Mesodermal cell (in vitro differentiated cells): Measurements from ENCODE around the gene SF3B4.
"Not testable (repeated sequence)": the region's sequence is repeated elsewhere in the genome, so short reads cannot be mapped to it uniquely, and the experiment has no call there.

Experiments used
- H3K27ac ChIP-seq: 2 replicates; pipeline ENCODE4 v1.7.0; 2013; ENCODE audit warnings: mild to moderate bottlenecking, low read depth, low read length, moderate library complexity; ENCODE audit not compliant: severe bottlenecking
- H3K36me3 ChIP-seq: 2 replicates; pipeline ENCODE4 v1.7.1; 2013; ENCODE audit warnings: mild to moderate bottlenecking, low read length, moderate library complexity; ENCODE audit not compliant: control insufficient read depth, insufficient read depth
- H3K4me1 ChIP-seq: one replicate; pipeline ENCODE4 v1.7.1; 2013; ENCODE audit warnings: mild to moderate bottlenecking, low read length; ENCODE audit not compliant: insufficient read depth, control insufficient read depth, poor library complexity, severe bottlenecking
- H3K4me3 ChIP-seq: 2 replicates; pipeline ENCODE4 v1.7.0; 2013; ENCODE audit warnings: low read length, control low read depth, mild to moderate bottlenecking; ENCODE audit not compliant: insufficient read depth, poor library complexity, severe bottlenecking; ENCODE audit errors: extremely low read depth
- H3K9me3 ChIP-seq: 2 replicates; pipeline ENCODE4 v1.7.1; 2013; ENCODE audit warnings: mild to moderate bottlenecking, low read length, moderate library complexity; ENCODE audit not compliant: control insufficient read depth
- WGBS, 2 experiments: methylation state at CpG; one replicate each; pipeline ENCODE4 v1.1.5; 2013; ENCODE audit warnings: missing lambda C conversion rate in 2 of 2; ENCODE audit not compliant: insufficient coverage in 2 of 2; 5-methylcytosine and 5-hydroxymethylcytosine counted together

SF3B4 gene

DNA sequence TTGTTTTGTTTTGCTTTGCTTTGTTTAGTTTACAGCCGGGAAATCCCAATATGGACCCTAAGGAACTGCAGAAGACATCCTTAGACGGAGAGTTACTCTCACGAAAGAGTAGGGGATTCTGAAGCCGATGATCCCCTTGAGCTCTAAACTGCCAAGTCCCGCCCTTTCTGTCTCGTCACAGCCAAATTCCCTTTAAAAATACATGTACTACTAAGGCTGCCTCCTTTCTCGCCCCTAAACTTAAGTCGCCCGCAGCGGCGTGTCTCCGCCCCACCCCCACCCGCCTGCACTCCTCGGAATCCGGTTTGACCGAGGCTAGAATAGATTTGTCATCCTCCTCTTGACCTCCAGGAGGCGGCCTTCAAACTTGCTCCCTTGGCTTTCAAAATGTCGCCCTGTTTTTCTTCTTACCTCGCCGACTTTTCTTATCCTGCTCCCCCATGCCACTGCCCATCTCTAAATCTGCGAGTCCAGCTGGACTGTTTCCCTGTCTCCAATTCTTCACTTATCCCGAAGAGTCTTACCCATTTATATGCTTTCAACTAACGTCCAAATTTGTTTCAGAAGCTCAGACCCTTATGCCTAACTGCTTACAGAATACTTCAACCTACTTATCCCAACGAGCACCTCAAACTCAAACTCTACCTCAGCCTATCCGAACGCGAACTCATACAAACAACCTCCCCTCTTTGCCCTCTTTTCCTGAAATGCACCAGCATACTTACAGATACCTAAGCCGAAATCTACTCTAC is 39.2 kb downstream of the SF3B4 start:
- Histone ChIP-seq H3K9me3 (no peaks in the 10 kb centered on the region), H3K4me3 (peak overlapping the region; percentile 60), H3K4me1 (no peaks in the 10 kb centered on the region), H3K36me3 (no peaks in the 10 kb centered on the region), H3K27ac (peak overlapping the region; percentile 100)
- WGBS, 2 experiments: 3 to 4% methylated on average over 25 to 26 of the region's 28 CpGs

- Histone ChIP-seq H3K36me3 (no peaks in the 10 kb centered on the region), H3K4me3 (peak overlapping the region; percentile 60), H3K9me3 (no peaks in the 10 kb centered on the region), H3K27ac (peak overlapping the region; percentile 100), H3K4me1 (no peaks in the 10 kb centered on the region)
- WGBS, 2 experiments: 0% methylated on average over 46 of the region's 46 CpGs
Observed at GRCh38 chr1:149887456-149888246, 40.0 kb downstream of the SF3B4 start.

DNA sequence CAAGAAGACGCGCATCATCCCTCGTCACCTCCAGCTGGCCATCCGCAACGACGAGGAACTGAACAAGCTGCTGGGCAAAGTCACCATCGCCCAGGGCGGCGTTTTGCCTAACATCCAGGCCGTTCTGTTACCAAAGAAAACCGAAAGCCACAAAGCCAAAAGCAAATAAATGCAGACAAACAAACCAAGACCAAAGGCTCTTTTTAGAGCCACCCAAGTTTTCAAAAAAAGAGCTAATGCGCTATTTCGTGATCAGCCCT is 40.5 kb downstream of the SF3B4 start:
- not testable (repeated sequence) for H3K4me1 ChIP-seq, H3K36me3 ChIP-seq, H3K9me3 ChIP-seq
- Histone ChIP-seq H3K27ac (peak overlapping the region; percentile 100), H3K4me3 (peak overlapping the region; percentile 60)
- WGBS, 2 experiments: 0% methylated on average over 1 to 4 of the region's 13 CpGs

DNA sequence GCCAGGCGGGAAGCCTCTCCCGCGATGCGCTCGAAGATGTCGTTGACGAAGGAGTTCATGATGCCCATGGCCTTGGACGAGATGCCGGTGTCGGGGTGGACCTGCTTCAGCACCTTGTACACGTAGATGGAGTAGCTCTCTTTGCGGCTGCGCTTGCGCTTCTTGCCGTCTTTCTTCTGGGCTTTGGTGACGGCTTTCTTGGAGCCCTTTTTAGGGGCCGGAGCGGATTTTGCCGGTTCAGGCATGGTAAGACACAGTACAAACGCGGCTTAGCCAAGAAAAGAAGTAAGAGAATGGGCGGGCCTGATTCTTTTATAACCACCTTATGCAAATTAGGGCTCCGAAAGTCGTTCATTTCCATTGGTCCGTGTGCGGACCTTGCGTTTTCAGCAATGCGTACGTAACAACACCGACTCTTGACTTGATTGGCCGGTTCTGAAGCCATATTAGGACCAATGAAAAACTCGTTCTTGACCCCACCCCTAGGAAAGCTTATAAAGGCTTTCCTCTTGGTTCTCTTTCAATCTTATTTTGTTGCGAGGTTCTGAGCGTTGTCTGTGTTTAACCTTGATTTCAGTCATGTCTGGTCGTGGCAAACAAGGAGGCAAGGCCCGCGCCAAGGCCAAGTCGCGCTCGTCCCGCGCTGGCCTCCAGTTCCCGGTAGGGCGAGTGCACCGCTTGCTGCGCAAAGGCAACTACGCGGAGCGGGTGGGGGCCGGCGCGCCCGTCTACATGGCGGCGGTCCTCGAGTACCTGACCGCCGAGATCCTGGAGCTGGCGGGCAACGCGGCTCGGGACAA is 41.0 kb downstream of the SF3B4 start:
- H3K36me3 ChIP-seq: no peaks in the 10 kb centered on the region
- WGBS, 2 experiments: 0% methylated on average over 39 to 54 of the region's 62 CpGs

GRCh38 chr1:149886121-149886395 is 41.5 kb downstream of the SF3B4 start:
- peak overlapping the region; percentile 100 for H3K27ac ChIP-seq
- 0% methylated on average over 8 to 9 of the region's 19 CpGs for WGBS, 2 experiments
- not testable (repeated sequence) for H3K9me3 ChIP-seq, H3K4me1 ChIP-seq, H3K36me3 ChIP-seq
- H3K4me3 ChIP-seq: peak overlapping the region; percentile 60

More for the DNA sequence above, 41.0 kb downstream of the SF3B4 start:
- Histone ChIP-seq H3K4me1 (no peaks in the 10 kb centered on the region), H3K27ac (peak overlapping the region; percentile 100), H3K9me3 (no peaks in the 10 kb centered on the region), H3K4me3 (peak overlapping the region; percentile 60)

DNA sequence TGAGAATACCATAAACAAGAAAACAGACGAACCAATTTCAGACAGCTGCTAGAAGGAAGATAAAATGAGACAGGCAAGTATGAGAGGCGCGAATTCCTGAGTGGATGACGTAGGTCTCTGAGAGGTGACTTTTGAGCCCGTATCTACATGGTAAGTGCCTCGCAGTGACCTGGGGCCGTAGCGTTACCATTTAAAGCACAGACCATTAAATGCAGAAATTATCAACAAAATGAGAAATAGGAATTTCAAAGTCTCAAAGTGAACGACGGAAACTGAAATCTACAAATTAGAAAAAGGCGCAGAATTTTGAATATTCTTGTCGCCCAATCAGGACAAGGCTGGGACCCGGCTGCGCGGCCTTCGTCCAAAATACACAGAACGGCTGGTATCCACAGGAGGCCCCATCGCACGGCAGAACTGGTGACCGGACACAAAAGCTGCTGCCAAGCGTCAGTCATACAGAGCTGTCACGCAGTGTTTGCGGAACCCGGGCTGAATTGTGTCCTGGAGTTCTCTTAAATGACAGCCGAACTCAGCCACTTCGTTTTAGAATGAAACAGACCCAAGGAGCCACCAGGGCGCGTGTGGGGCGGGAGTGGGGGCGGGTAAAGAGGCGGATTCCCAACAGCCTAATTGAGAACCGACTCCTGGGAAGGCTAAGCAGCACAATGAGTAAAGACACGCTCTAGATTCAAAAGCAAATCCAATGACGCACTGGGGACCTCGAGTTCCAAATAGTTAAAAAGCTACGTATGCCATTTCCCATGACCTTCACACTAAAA is 42.1 kb downstream of the SF3B4 start:
- WGBS, 2 experiments: 0% methylated on average over 25 to 27 of the region's 36 CpGs
- Histone ChIP-seq H3K36me3 (no peaks in the 10 kb centered on the region), H3K4me1 (no peaks in the 10 kb centered on the region), H3K27ac (peak overlapping the region; percentile 100), H3K4me3 (peak overlapping the region; percentile 60), H3K9me3 (no peaks in the 10 kb centered on the region)

DNA sequence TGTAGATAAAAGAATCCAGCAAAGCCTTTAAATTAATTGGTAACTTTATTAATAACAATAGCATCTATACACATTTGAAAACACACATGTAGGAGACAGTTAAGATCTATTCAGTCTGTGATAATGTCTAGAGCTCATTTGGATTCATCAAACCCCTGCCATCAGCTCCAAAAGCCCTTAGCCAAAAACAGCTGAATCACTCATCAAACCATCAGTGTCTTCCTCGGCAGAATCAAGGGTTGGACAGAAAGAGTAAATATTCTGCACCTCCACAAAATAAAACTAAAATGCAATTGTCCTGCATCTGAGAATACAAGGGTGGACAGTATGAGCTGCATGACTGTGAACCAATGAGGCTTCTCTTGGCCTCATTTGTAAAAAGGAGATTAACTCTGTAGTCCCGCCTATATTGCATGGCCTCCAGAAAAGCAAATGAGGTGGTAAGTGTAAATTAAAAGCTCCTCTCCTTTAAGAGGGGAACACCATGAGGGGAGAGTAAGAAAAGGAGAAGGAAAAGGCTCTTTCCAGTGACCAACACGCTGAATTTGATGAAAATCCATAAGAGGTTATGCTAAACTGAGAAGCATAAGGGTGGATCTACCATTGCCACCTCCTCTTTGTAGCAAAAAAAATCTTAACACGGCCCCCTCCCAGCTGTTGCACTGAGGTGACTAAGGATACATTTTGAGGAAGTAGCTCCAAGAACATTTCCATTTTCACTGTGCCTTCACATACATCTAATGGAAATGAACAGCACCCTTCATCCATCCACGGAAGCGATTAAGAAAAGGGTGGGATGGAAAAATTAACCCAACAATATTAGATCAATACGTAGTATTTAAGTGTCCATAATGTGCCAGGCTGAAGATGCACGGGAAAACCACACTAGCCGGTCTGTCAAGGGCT is 42.9 kb downstream of the SF3B4 start:
- no peaks in the 10 kb centered on the region for H3K4me1 ChIP-seq
- H3K4me3 ChIP-seq: peak overlapping the region; percentile 60
- no peaks in the 10 kb centered on the region for H3K9me3 ChIP-seq
- H3K27ac ChIP-seq: peak overlapping the region; percentile 100
- H3K36me3 ChIP-seq: no peaks in the 10 kb centered on the region
- WGBS, 2 experiments: 6% methylated on average over 6 of the region's 9 CpGs; no CpG with 5 or more reads in 1 of the 2 experiments

DNA sequence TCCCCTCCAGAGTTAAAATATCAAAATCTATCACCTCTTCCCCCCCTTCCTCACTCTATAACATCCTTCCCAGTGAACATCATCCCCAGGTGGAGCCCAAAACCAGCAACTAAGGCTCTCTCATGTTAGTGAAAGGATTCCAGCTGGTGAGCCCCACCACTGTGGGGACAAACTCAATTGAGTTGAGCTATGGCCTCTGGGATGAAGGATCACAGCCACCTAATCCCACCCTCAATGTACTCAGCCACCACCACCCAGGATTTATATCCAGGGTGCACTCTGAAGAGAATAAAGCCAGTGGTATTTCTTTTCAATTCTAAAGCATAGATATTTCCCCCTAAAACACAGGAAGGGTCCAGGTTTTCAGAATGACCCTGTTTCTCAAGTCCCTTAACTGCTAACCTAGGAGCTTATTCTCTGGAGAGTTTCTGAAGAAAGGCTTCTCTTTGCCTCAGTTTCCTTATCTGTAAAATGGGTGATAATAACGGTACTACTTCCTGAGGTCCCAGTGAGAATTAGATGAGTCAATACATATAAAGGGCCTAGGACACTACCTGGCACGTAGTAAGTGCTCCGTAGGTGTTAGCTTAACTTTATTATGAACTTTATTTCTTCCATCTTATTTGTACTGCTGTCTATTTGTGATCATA is 43.9 kb downstream of the SF3B4 start:
- H3K27ac ChIP-seq: no peak overlapping the region
- no peak overlapping the region for H3K4me3 ChIP-seq
- no peaks in the 10 kb centered on the region for H3K9me3 ChIP-seq
- 100% methylated on average over 1 of the region's 3 CpGs; no CpG with 5 or more reads in 1 of the 2 experiments for WGBS, 2 experiments
- H3K4me1 ChIP-seq: no peaks in the 10 kb centered on the region
- H3K36me3 ChIP-seq: no peaks in the 10 kb centered on the region

DNA sequence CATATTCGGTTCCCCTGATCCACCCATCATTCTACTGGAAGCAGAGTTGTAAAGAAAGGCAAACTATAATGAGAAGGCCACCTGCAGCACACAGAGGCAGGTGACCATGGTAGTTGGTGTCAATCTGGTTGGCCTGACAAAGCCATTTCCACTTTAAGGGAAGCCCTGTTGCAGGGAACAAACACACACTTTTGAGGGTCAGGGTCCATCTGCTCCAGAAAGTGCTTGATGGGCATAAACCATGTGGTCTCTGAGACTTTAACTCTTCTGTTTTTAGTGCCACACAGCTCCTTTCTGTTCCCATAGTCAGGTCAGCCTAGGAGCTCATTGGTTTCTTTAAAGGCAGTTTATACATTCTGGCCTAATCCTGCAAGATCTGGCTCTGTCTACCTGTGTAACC is 45.7 kb downstream of the SF3B4 start:
- no peaks in the 10 kb centered on the region for H3K4me1 ChIP-seq
- H3K9me3 ChIP-seq: no peaks in the 10 kb centered on the region
- H3K4me3 ChIP-seq: no peak overlapping the region
- WGBS, 2 experiments: 100% methylated on average over 1 of the region's 1 CpG; no CpG with 5 or more reads in 1 of the 2 experiments
- H3K36me3 ChIP-seq: no peaks in the 10 kb centered on the region
- H3K27ac ChIP-seq: no peak overlapping the region
